T-cell (primary cell): ENCODE results near the gene KIF3A. TPM values are rescaled to one million over a fixed set of nuclear protein-coding genes. Genes with fewer than 3 reads are reported as not detected.
A peak's percentile ranks its signal among the peaks of the same experiment; 100 is the strongest.

Experiments used
- ATAC-seq, 4 experiments: fragments of 200-7000 bp in 3 of 4; fragments of 150-1000 bp in 1 of 4; cut with Tn5 transposase; replicated peaks in 1 of 4; 1 replicate in 3 of 4; 2 replicates in 1 of 4; pipeline ENCODE4 v1.10.0; 2021; ENCODE audit warnings: moderate library complexity in 3 of 4, mild to moderate bottlenecking in 2 of 4, moderate number of reproducible peaks in 1 of 4
- CTCF ChIA-PET, 2 donors: fragments of 300-600 bp; sonication (Branson Sonifier 250); formaldehyde crosslinking; loops; one replicate each; lab custom pipeline; 2022; ENCODE audit warnings: antibody characterized with exemption in 2 of 2; lab: Charles Lee
- POLR2A ChIA-PET, 2 donors: fragments of 300-600 bp; sonication (Branson Sonifier 250); formaldehyde crosslinking; loops; one replicate each; lab custom pipeline; 2022; ENCODE audit warnings: antibody characterized with exemption in 2 of 2; lab: Charles Lee
- DNase-seq, 35 experiments: peaks; one replicate each; pipeline versions ENCODE4 v3.0.0 to v3.0.0-alpha.2; 2013 to 2023
- H3K27ac ChIP-seq: one replicate; pipeline ENCODE4 v1.5.1; 2013; ENCODE audit warnings: low read length
- H3K27me3 ChIP-seq, 2 experiments: replicated peaks in 1 of 2; 1 replicate in 1 of 2; 2 replicates in 1 of 2; pipeline versions ENCODE4 v1.6.1 to v1.7.0; 2013; ENCODE audit warnings: low read length in 1 of 2, mixed read lengths in 1 of 2; ENCODE audit not compliant: control insufficient read depth in 2 of 2, insufficient read depth in 2 of 2; ENCODE audit errors: extremely low read depth in 1 of 2
- H3K36me3 ChIP-seq, 2 donors: 1 replicate in 1 of 2; 2 replicates in 1 of 2; pipeline versions ENCODE4 v1.6.1 to v1.7.0; 2013; ENCODE audit warnings: low read length in 1 of 2; ENCODE audit not compliant: control insufficient read depth in 2 of 2, insufficient read depth in 1 of 2; ENCODE audit errors: extremely low read depth in 1 of 2
- H3K4me1 ChIP-seq, 2 experiments: 1 replicate in 1 of 2; 2 replicates in 1 of 2; pipeline versions ENCODE4 v1.6.1 to v1.7.0; 2013; ENCODE audit warnings: low read length in 2 of 2, mixed read lengths in 1 of 2; ENCODE audit not compliant: insufficient read depth in 2 of 2, control insufficient read depth in 1 of 2; ENCODE audit errors: extremely low read depth in 1 of 2
- H3K4me3 ChIP-seq, 2 donors: 1 replicate in 1 of 2; 2 replicates in 1 of 2; pipeline versions ENCODE4 v1.5.1 to v1.7.0; 2013; ENCODE audit warnings: mild to moderate bottlenecking in 2 of 2, low read length in 1 of 2, moderate library complexity in 1 of 2; ENCODE audit not compliant: control insufficient read depth in 1 of 2; ENCODE audit errors: extremely low read depth in 1 of 2
- H3K9me3 ChIP-seq: 2 replicates; pipeline ENCODE4 v1.7.0; 2013
- H3K27ac Mint-ChIP-seq, 2 donors: one replicate each; pipeline ENCODE4 v1.8.0; 2020 to 2021; ENCODE audit warnings: mild to moderate bottlenecking in 2 of 2, mixed read lengths in 2 of 2
- H3K27me3 Mint-ChIP-seq, 2 donors: one replicate each; pipeline ENCODE4 v1.8.0; 2021 to 2022; ENCODE audit warnings: mixed read lengths in 2 of 2
- H3K36me3 Mint-ChIP-seq: one replicate; pipeline ENCODE4 v1.8.0; 2021; ENCODE audit warnings: mixed read lengths
- H3K4me1 Mint-ChIP-seq, 3 donors: one replicate each; pipeline ENCODE4 v1.8.0; 2020 to 2022; ENCODE audit warnings: mixed read lengths in 3 of 3, mild to moderate bottlenecking in 1 of 3
- H3K4me3 Mint-ChIP-seq, 3 donors: one replicate each; pipeline ENCODE4 v1.8.0; 2020 to 2022; ENCODE audit warnings: mild to moderate bottlenecking in 3 of 3, mixed read lengths in 3 of 3, moderate library complexity in 3 of 3
- H3K9me3 Mint-ChIP-seq, 3 donors: one replicate each; pipeline ENCODE4 v1.8.0; 2020 to 2022; ENCODE audit warnings: mixed read lengths in 3 of 3
- WGBS: methylation state at CpG from one replicate; pipeline ENCODE4 v1.1.5; 2013; ENCODE audit warnings: missing lambda C conversion rate; ENCODE audit not compliant: insufficient coverage; 5-methylcytosine and 5-hydroxymethylcytosine counted together
- total RNA-seq, 35 experiments: library from RNA in 6 of 35; stranded (reverse) in 6 of 35; fragments of 120-200 nt in 1 of 35; gene quantifications; one replicate each; pipeline versions ENCODE4 v1.2.1 to v1.2.4 and lab custom pipeline; 2013 to 2026

KIF3A gene
- total RNA-seq, 5 donors from 2014 or later (not counting 1 experiment from before 2014, with no cell fraction given) = 13.8 to 15.9 (median 15.2) TPM

- no peak overlapping the region for H3K27ac ChIP-seq
- H3K36me3 ChIP-seq = peaks cover 0 to 9% of the 10 kb centered on the region in 2 donors
- Mint-ChIP-seq H3K36me3 (peaks cover 42% of the 10 kb centered on the region), H3K27ac (no peak overlapping the region), H3K27me3 (no peaks in the 10 kb centered on the region), H3K9me3 (no peaks in the 10 kb centered on the region), H3K4me1 (peaks cover 5 to 6% (median 5%) of the 10 kb centered on the region in 3 donors), H3K4me3 (no peak overlapping the region)
- WGBS = no CpG with 5 or more reads among the region's 2 CpGs
- H3K27me3 ChIP-seq = no peaks in the 10 kb centered on the region
- H3K4me1 ChIP-seq = no peaks in the 10 kb centered on the region
- ChIA-PET POLR2A (no interaction called here), CTCF (no interaction called here)
- H3K9me3 ChIP-seq = no peaks in the 10 kb centered on the region
- ATAC-seq (no peak), DNase-seq (no peak)
- H3K4me3 ChIP-seq = no peak overlapping the region
Observed at GRCh38 chr5:132725745-132726144, 11.6 kb downstream of the KIF3A start.

- Mint-ChIP-seq H3K4me1 (peaks cover 5 to 10% (median 8%) of the 10 kb centered on the region in 3 donors), H3K27me3 (no peaks in the 10 kb centered on the region), H3K36me3 (peaks cover 49% of the 10 kb centered on the region), H3K9me3 (no peaks in the 10 kb centered on the region), H3K4me3 (no peak overlapping the region), H3K27ac (no peak overlapping the region)
- POLR2A ChIA-PET = no interaction called here
- Histone ChIP-seq H3K4me1 (no peaks in the 10 kb centered on the region), H3K27me3 (no peaks in the 10 kb centered on the region), H3K36me3 (peaks cover 0 to 20% of the 10 kb centered on the region in 2 donors), H3K4me3 (no peak overlapping the region), H3K9me3 (no peaks in the 10 kb centered on the region), H3K27ac (no peak overlapping the region)
- ATAC-seq = no peak
- CTCF ChIA-PET = no interaction called here
- WGBS = no CpG with 5 or more reads among the region's 5 CpGs
- no peak for DNase-seq
Observed at GRCh38 chr5:132718544-132719312, 18.6 kb downstream of the KIF3A start.

- peaks cover 0 to 8% of the 10 kb centered on the region in 2 donors for H3K36me3 ChIP-seq
- ATAC-seq (peak in 1 of 4 experiments; percentile 31), DNase-seq (peak in 2 of 35 experiments; percentile 5 to 35)
- peaks cover 50% of the 10 kb centered on the region for H3K36me3 Mint-ChIP-seq
- no peak overlapping the region for H3K4me3 ChIP-seq
- peaks cover 5 to 10% (median 8%) of the 10 kb centered on the region in 3 donors for H3K4me1 Mint-ChIP-seq
- H3K4me1 ChIP-seq = no peaks in the 10 kb centered on the region
- POLR2A ChIA-PET = no interaction called here
- no peaks in the 10 kb centered on the region for H3K9me3 Mint-ChIP-seq
- CTCF ChIA-PET = interaction anchor here (0.7 to 1.1 kb wide), 5 partner anchors 10 to 123 kb away, joined by 3 to 5 read pairs (median 3); no protein-coding TSS in a partner anchor
- H3K9me3 ChIP-seq = no peaks in the 10 kb centered on the region
- H3K4me3 Mint-ChIP-seq = peak overlapping the region in 1 of 3 donors; percentile 13
- peak overlapping the region in 1 of 2 donors; percentile 24 for H3K27ac Mint-ChIP-seq
- no peaks in the 10 kb centered on the region for H3K27me3 Mint-ChIP-seq
- WGBS = 55% methylated on average over 6 of the region's 11 CpGs
- H3K27me3 ChIP-seq = no peaks in the 10 kb centered on the region
- H3K27ac ChIP-seq = no peak overlapping the region
Observed at GRCh38 chr5:132714456-132715307, 22.7 kb downstream of the KIF3A start.

GRCh38 chr5:132708645-132709044, 28.7 kb downstream of the KIF3A start:
- no peak for ATAC-seq
- POLR2A ChIA-PET = interaction anchor here (0.6 to 0.7 kb wide), 3 partner anchors 20 to 339 kb away, joined by 3 to 7 read pairs (median 6); partner anchors contain the start of gene SLC22A5 (in 1 of the 2)
- CTCF ChIA-PET = no interaction called here

GRCh38 chr5:132704875-132705274, 32.5 kb downstream of the KIF3A start:
- H3K36me3 Mint-ChIP-seq = peaks cover 43% of the 10 kb centered on the region

More at GRCh38 chr5:132708645-132709044, 28.7 kb downstream of the KIF3A start:
- Histone ChIP-seq H3K27me3 (no peaks in the 10 kb centered on the region), H3K27ac (no peak overlapping the region), H3K9me3 (no peaks in the 10 kb centered on the region), H3K4me3 (no peak overlapping the region), H3K4me1 (no peaks in the 10 kb centered on the region), H3K36me3 (peaks cover 0 to 6% of the 10 kb centered on the region in 2 donors)
- Mint-ChIP-seq H3K4me1 (no peaks in the 10 kb centered on the region), H3K27ac (no peak overlapping the region), H3K36me3 (peaks cover 35% of the 10 kb centered on the region), H3K4me3 (no peak overlapping the region), H3K27me3 (no peaks in the 10 kb centered on the region), H3K9me3 (no peaks in the 10 kb centered on the region)
- DNase-seq = no peak

GRCh38 chr5:132695956-132696355, 41.4 kb downstream of the KIF3A start:
- Histone ChIP-seq H3K27me3 (no peaks in the 10 kb centered on the region), H3K4me3 (no peak overlapping the region), H3K4me1 (no peaks in the 10 kb centered on the region), H3K9me3 (no peaks in the 10 kb centered on the region), H3K36me3 (peaks cover 0 to 18% of the 10 kb centered on the region in 2 donors), H3K27ac (no peak overlapping the region)
- H3K4me3 Mint-ChIP-seq = no peak overlapping the region
- peaks cover 0 to 6% (median 3%) of the 10 kb centered on the region in 3 donors for H3K4me1 Mint-ChIP-seq
- no peaks in the 10 kb centered on the region for H3K27me3 Mint-ChIP-seq
- ATAC-seq (no peak), DNase-seq (no peak)
- ChIA-PET POLR2A (interaction anchor here in 1 of 2 donors (0.6 kb wide), 1 partner anchor 11 kb away, joined by 3 read pairs; no protein-coding TSS in a partner anchor), CTCF (interaction anchor here (0.7 to 1.1 kb wide), 2 partner anchors 121 to 409 kb away, joined by 3 to 4 read pairs; no protein-coding TSS in a partner anchor)
- H3K36me3 Mint-ChIP-seq = peaks cover 38% of the 10 kb centered on the region
- peak overlapping the region in 1 of 2 donors; percentile 39 for H3K27ac Mint-ChIP-seq
- WGBS = no CpG with 5 or more reads among the region's 4 CpGs
- peaks cover 0 to 3% (median 3%) of the 10 kb centered on the region in 3 donors for H3K9me3 Mint-ChIP-seq

More at GRCh38 chr5:132704875-132705274, 32.5 kb downstream of the KIF3A start:
- no peaks in the 10 kb centered on the region for H3K27me3 Mint-ChIP-seq
- no peaks in the 10 kb centered on the region for H3K4me1 Mint-ChIP-seq
- ChIA-PET POLR2A (no interaction called here), CTCF (interaction anchor here (0.7 to 1.2 kb wide), 2 partner anchors 11 to 19 kb away, joined by 3 to 4 read pairs; no protein-coding TSS in a partner anchor)
- Histone ChIP-seq H3K4me3 (no peak overlapping the region), H3K36me3 (peaks cover 0 to 28% of the 10 kb centered on the region in 2 donors), H3K4me1 (no peaks in the 10 kb centered on the region), H3K27me3 (no peaks in the 10 kb centered on the region), H3K27ac (no peak overlapping the region), H3K9me3 (no peaks in the 10 kb centered on the region)
- ATAC-seq = no peak
- no peak overlapping the region for H3K4me3 Mint-ChIP-seq
- no CpG with 5 or more reads among the region's 1 CpG for WGBS
- H3K27ac Mint-ChIP-seq = no peak overlapping the region
- no peak for DNase-seq
- no peaks in the 10 kb centered on the region for H3K9me3 Mint-ChIP-seq
